Dermis blood vessel endothelial cell (primary cell): ENCODE data around the gene SMYD3. TPM values are rescaled to one million over a fixed set of nuclear protein-coding genes. Genes with fewer than 3 reads are reported as not detected.

Experiments used
- DNase-seq: peaks from one replicate; pipeline ENCODE4 v3.0.0; 2010
- total RNA-seq: library from RNA; depleted of rRNA; stranded (reverse); fragments of >200 nt; gene quantifications from 2 replicates; pipeline ENCODE4 v1.2.3, GENCODE V29; 2014

SMYD3 gene
- total RNA-seq, 1 donor from 2014 or later = 21.3 TPM

DNA sequence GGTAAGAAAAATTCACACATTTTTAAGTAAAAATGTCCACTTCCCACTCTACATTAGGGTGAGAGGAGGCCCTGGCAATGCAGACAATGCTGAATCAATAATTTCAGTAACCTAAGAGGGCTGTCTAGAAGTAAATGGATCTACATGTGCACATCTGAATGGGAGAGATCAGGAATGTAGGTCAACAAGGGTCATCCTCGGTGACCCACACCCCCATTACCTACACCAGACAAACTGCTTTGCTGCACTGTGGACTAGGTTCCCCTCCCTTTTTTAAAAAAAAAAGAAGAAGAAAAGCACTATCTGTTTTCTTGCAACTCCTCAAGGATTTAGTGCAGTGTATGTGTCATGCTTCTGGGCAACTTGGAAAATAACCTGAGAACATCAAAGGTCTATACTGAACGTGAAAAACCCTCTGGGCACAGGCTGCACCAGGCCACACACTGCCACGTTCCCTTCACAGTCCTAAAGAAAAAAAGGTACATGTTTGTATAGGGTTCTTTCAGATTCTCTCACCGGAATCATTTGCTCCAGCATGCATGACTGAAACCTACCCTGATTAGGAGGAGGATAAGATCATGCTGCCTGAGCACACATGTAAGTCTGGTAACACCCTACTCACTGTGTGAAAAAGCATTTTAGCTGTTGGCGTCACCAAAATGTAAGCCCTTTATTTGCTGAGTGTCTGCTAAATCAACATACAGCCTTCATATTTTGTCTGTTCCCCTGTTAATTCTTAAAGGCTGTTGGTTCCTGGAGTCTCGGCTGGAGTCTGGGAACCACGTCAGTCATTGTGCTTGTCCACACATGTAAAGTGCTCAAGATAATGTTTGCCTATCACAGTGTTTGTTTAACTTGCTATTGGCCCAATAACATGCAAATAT is 341.0 kb downstream of the SMYD3 start:
- DNase-seq = no peak

DNA sequence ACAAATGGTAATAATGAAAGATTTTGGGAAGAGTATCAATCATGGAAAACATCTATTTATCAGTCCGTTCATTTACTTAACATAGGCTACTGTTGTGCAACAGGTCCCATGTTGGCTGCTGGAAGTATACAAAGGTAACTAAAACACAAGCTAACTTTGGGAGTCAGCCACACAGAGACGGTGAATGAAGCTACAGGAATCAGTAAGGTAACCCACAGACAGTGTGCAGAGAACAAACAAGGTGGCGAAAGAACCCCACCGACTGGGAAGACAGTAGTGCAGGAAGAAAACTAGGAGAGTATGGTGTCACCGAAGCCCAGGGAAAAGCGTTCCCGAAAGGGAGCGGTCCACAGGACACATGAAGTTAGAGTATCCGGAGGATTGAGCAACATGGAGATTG is 342.3 kb downstream of the SMYD3 start:
- DNase-seq = no peak

DNA sequence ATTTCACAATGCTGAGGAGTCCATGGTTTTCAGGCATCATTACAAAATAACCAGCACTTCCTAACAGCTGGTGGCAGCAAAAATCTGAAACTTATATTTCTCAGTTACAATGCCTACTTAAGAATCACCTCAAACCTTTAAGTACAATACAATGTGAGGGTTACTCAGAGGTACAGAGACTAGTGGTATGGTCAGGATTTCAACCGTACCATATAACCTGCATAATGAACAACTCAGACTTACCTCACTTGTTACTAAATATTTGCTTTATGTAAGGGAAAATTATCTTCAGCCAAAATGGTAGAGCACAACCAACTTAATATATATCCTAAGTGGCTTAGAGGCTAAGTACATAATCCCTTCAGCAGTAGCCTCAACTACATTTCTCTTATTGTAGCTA is 344.5 kb downstream of the SMYD3 start:
- no peak for DNase-seq

DNA sequence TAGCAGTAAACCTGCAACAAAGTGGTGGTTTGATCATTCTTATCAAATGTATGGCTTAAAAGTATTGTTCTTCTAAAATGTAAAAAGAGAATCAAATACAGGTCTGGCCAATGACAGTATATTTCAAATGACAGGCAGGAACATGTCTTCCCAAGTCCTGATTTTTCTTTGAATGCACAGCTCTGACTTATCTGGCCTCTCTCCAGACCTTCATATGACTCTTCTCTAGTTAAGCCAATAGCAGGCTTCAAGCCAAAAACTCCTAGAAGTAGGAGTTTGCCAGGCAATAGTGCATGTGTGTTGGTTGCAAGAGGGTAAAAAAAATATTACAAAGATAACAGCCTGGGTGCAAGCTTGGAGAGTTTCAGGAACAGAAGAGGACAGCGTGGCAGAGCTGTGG is 345.5 kb downstream of the SMYD3 start:
- peak; percentile 54 for DNase-seq

DNA sequence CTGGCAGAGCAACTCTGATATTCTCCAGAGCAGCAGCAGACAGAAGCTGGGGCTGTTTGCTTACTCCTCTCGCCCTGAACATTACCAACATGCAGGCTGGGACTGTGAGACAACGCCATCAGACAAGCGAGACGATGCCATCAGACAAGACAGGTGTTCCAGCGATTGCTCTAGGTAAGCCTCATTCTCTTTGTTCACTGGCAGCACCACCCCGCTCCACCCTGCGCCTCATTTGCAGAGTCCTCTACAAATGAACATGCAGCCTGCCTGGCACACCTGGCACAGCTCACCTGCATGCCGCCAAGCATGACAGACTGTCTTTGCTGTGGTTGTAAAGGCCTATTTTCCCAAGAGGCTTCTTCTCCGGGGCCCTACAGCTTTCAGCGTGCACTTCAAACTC is 346.2 kb downstream of the SMYD3 start:
- no peak for DNase-seq

DNA sequence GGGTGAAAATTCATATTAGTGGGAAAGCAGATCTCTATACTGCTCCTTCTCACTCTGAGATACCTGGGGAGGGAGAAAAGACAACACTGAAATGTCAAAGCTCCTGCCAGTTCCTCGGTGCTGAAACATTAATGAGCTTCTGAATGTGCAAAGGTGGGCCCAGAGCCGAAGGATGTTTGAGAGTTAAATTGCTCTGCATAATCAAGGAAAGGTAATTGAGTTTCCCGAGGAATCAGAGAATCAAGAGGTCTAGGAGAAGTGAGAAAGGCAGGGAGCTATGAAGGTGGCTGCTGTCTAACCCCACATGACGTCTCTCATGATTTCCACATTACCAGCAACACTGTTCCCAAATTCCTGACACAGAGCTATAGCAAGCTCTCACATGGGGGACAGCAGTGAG is 346.7 kb downstream of the SMYD3 start:
- no peak for DNase-seq

DNA sequence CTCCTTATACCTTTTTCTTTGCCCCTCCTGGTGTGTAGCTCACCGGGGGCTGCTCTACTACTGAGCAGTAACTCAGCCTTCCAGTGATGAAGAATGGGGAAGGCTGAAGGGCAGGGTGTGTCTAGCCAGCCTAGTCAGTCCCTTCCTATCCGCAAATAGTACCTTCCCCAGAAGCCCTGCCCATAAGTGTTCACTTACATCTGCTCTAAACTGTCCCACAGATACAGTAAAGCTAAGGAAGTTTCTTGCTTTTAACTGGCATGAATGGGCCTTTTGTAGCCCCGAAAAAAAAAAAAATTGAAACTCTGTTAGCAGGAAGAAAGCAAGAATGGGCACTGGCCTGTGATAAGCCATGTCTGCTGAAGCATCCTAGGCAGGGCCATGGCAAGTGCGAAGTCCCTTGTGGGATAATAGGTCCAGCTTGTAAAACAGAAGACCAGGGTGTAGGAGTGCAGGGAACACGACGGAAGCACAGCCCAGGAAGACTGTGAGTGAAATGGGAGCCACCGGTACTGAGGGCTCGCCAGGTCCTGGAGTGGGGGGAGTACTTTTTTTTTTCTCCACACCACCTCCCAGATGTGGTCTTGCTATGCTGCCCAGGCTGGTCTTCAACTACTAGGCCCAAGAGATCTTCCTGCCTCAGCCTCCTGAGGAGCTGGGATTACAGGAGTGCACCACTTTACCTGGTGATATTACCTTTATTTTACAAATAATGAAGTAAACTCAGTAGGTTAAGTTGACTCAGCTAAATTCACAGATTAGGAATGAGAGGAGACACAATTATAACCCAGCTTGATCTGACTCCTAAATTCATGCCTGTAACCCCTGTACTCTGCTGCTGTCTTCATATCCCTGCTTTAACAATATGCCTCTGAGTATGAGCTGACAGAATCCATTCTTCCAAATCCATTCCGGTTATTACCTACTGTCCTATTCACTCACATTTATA is 347.5 kb downstream of the SMYD3 start:
- no peak for DNase-seq

DNA sequence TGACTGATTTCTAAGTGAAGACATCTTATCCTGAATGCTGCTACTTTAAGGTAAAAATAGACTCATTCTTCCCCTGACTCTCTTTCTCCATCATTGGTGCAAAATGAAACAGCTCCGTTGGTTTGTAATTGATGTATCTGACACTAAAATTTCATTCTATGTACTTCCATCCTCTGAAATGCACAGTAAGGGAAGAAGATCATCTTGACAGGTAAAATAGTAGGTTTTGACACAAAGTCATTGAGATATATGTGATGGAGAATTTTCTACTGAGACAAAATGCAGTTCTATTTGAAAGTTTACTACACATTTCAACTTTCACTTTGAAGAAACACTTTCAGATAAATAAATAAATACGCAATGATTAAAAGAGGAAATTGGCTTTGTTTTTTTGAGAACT is 348.9 kb downstream of the SMYD3 start:
- no peak for DNase-seq

DNA sequence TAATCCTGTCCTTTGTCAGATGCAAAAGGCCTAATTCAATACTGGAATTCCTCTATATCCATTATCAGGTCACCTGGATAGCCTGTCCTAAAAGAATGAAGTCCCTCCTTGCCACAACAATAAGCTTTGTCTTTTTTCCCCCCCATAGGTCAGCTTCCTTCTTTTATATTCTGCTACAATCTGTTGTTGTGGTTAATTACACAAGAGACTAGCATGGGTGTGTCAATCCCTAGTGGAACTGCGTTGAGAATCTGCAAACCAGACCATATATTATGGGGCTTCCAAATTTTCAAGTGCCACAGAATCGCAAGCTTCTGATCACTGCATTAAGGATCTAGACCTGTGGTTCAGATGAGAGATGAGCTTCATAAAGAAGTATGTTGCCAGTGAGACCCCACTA is 349.6 kb downstream of the SMYD3 start:
- no peak for DNase-seq

DNA sequence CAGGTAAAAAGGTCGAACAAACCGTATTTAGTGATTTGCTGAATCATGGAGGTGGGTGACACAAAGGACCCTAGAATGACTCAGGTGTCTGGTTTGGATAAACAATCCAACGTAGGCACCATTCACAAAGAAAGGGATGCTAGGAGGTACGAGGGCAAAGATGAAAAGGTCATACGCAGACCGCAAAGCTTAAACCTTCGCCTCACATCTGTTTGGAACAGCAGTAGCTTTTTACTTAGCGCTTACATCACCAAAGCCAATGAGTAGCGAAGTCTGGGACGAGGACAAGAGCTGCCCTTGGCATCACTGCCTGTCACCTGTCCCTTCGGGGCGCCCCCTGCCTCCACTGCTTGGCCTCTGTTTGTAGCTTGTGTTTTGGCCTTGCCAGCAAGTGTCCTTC is 350.2 kb downstream of the SMYD3 start:
- DNase-seq = no peak

DNA sequence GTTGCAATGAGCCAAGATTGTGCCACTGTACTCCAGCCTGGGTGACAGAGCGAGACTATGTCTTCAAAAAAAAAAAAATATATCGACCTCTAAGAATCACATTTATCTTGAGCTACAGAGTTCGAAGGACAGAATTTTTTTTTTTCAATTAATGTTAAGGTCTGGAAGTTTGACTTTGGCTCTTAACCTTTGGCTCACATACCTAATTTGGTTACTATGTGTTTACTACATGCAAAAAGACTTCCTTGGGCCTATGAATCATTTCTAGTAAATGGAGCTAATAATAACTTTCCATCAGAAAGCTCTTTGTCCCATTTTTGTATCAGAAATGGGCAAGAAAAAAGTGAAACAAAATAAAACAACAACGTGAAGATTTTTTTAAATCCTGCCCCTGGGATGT is 351.2 kb downstream of the SMYD3 start:
- DNase-seq = peak; percentile 44

DNA sequence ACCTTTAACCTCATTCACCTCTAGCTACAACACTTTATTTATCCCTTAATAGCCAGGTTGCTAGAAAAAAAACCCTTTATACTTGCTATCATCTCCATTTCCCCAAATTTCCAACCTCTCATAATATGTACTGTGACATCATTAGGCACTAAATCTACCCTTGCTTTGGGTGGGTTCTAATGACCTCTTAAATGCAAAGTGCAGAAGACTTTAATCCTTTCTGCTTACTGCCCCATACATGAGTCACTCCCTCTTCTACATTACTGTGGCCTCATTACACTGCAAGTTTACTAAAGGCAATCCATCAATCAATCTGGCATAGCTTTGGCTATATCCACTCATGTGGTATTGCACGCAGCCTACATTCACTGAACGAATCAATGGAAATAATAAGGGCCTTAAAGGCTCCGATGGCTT is 353.3 kb downstream of the SMYD3 start:
- no peak for DNase-seq

DNA sequence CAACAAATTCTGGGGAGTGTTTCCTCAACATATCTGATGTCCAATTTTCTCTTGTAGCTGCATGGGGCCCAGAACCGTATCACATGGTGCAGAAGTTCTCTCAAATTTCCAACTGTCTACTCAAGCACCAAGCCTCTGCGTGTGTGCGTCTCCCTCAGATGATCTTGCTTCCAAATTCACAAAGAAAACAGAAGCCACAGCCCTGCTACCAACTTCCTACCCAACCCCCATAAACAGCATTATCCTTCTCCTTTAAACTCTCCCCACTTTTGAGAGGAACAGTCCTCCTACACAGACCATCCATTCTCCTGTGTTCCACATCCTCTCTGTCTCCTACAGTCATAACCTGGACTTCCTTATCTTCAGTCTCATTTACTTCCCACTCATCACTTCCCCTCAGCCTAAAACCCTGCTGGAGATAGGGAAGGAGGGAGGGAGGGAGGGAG is 354.1 kb downstream of the SMYD3 start:
- DNase-seq = no peak

DNA sequence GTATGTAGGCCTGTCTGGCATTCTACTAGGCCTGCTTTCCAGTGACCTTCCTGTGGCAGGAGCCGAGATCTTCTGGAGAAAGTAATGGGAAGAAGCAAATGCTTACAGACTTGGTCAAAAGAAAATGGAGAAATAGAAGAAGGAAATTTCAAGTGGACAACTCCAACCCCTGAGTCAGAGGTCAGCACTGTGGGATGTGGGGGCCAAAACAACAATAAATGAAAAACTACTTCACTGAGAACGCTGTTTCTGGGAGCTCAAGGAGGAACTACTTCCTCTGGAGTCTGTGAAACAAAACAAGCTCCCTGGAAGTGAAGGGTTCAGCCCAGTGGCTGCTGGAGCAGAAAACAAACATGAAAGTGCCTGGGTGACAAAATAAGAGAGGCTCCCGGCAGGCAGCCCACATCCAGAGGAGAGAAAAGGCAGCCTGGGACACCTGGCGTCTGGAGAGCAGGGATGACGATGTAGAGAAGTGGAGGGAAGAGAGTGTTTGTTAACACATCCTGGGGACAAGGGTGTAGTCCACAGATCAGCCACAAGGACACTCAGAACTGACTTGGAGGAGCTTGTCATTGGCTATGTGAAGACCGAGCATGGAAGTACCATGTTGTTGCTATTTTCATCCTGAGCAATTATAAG is 355.2 kb downstream of the SMYD3 start:
- peak; percentile 10 for DNase-seq

DNA sequence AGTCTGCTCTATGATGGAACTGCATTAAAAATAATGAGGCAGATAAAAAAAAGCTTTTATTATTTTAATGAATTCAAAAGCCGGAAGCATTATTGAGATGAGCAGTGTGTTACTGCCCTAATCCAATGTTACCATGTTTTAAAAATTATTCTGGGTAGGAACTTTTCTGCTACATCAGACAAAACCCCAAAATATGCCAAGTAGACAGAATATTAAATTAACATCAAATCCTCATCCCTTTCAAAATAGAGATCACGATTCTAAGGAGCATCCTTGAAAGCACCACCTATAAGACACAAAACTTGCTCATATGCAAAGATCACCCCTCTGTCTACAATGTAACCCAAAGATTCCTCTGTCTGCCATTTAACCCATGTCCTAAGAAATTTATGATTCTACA is 357.5 kb downstream of the SMYD3 start:
- no peak for DNase-seq

DNA sequence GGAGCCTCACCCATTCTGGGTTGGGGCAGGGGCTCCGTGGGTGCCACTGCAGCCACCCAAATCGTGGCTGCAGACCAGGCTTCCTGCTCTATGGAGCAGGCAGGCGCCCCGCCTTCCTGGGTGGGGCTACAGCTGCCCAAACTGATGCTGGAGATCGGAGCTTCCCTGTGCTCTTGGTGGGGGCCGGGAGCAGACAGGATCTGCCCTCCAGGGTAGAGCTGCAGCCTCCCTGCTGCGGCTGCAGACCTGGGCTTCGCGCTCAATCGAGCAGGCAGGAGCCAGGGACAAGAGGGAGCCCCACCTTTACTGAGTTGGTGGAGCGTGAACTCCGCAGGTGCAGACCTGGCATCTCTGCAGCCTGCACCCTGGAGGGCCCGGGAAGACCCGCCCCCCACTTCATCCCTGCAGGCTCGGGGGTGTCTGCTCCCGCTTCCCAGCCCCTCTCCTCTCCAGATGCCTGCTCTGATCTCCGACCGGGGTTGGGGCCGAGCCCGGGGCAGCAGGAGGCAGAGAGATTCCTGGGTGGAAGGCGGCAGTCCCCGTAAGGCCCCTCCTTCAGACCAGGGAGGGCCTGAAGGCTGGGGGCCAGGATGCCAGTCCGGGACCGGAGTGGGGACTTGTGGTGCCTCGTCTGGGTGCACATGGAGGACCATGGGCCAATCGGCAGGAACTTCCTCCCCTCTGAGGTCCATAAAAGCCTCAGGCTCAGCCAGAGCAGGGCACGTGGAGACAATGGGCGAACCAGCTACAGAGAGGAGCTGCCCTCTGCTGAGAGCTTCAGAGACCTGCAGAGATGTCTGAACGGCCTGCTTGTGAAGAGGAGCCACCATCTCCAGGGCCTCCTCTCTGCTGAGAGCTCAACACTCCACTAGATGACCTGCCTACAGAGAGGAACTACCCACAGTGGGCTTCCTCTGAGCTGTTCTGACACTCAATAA is 359.3 kb downstream of the SMYD3 start:
- DNase-seq = no peak

DNA sequence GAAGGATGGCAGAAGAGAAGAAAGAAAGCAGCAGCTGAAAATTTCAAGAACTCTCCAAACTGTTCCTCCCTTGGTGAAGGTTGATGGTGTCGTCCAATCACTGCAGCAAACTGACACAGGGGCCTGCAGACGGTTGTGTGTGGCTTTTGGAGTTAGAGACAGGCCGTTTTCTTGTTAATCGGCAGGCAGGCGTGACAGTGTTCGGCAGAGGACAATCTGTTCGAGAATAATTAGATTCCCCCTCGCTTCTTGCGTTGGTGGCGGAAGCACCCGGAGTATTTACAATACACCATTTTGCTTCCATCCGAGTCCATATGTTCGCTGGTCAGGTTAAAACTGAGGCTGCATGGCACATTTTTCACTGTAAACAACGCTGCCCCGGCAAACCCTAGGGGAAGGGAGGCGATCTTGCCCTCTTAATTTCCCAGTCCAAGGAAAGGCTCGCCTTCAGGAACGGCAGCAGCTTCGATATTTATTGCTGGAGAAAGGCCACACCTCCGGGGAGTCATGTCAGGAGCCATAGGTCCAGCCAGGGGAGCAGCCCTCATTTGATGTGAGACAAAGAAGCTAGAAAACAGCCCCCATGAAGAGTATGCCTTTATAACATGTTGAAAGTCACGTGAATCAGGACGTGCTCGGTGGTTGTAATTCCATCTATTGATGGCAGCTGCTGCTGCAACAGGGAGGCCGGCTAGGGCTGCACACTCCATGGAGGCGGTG is 360.1 kb downstream of the SMYD3 start:
- DNase-seq = no peak

DNA sequence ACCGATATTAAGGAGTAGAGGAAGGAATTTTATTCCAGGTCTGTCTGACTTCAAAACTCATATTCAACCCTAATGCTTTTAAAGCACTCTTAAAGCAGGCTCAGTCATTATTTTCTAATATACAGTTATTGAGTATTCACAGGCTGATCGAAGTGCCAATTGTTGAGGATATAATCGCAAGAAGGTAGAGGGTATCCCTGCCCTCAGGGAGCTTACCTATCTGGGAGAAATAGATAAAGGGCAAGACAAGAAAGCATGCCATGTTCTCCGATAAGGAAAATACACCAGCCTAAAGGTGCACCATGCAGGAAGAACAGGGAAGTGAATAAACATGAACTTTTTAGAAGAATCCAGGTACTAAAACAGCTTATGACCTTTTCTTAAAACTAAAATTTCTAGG is 361.2 kb downstream of the SMYD3 start:
- DNase-seq = no peak

DNA sequence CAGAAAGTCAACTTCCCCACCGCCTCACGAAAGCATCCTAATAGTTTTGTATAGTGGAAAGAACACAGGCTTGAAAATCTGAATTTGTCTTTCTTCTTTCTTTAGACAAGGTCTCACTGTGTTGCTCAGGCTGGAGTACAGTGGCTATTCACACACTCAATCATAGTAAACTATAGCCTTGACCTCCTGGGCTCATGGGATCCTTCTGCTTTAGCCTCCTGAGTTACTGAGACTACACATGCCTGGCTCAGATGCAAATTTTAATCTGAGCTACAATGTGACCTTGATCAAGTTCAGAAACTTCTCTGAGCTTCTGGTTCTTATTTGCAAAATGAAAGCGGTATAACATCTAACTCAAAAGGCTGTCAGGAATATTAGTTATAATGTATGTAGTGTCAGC is 362.1 kb downstream of the SMYD3 start:
- DNase-seq = no peak

DNA sequence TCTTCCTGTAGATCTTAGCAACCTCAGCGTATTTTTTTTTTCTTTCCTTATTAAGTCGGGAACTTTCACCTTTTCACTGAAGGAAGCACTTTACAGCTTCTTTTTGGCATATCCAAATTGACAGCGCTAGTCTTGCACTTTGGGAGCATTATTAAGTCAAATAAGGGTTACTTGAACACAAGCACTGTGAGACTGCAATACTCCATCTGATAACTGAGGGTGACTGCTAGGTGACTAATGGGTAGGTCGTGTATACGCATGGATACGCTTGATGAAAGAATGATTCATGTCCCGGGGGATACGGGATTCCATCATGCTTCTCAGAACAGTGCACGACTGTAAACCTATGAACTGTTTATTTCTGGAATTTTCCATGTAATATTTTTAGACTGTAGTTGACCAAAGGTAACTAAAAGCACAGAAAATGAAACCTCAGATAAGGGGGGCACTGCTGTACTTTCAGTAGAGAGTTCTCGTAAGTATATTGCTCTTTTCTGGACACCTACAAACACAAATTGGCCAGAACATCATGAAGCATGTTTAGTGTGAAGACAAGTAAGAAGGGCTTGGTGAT is 364.7 kb downstream of the SMYD3 start:
- peak; percentile 85 for DNase-seq

DNA sequence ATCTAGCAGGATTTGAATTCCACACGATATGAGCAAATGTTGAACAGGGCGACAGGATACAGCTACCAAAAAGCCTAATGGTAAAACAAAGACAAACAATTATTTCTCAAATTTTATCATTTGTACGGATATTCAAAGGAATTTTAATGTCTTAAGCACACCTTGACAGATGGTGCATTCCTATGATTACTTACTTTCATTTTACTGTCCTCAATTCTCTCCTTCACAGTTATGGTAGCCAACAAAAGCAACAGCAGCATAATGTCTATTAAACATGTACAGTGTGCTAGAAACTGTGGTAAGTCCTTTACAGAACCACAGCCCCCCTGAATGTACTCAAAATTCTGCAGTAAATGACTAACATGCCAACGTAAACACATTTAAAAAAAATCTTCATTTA is 365.8 kb downstream of the SMYD3 start:
- no peak for DNase-seq
